K562 (cell line): ENCODE measurements around the gene C16orf74. TPM values are rescaled to one million over a fixed set of nuclear protein-coding genes. Genes with fewer than 3 reads are reported as not detected.

Source experiments
- ATAC-seq: fragments of 200-7000 bp; cut with Tn5 transposase; 3 replicates; pipeline ENCODE4 v1.9.1; 2020; ENCODE audit warnings: moderate library complexity
- BruUV-seq: library from RNA; stranded (reverse); fragments of 400-500 nt; replicated peaks from 2 replicates; lab custom pipeline; 2021; lab: Mats Ljungman, UMichigan
- CTCF ChIA-PET: fragments of 300-600 bp; formaldehyde crosslinking; extraction: SDS; loops from one replicate; lab custom pipeline; 2021; ENCODE audit warnings: low intra/inter-chr PET ratio; lab: Yijun Ruan, JAX
- POLR2A ChIA-PET: fragments of 300-600, 350-650 bp; sonication (Branson Sonifier 250); formaldehyde crosslinking; extraction: SDS; loops from one replicate; lab custom pipeline; 2021; ENCODE audit warnings: antibody characterized with exemption, inconsistent platforms; lab: Yijun Ruan, JAX
- DNase-seq, 4 experiments: peaks; one replicate each; pipeline versions ENCODE4 v3.0.0 to v3.0.0-alpha.2; 2011 to 2018; ENCODE audit warnings: low spot score in 3 of 4, mixed read lengths in 3 of 4; ENCODE audit errors: extremely low read depth in 1 of 4
- FAIRE-seq: peaks from 2 replicates; lab custom pipeline; 2011; peaks lifted over from hg19 to GRCh38; lab: Jason Lieb, UNC
- H2AFZ ChIP-seq: 2 replicates; pipeline ENCODE4 v1.6.0; 2011; ENCODE audit warnings: low read depth, low read length, control low read depth, inconsistent platforms
- H3K27ac ChIP-seq: fragments of 200-600 bp; 3 replicates; pipeline ENCODE4 v1.8.0; 2011; ENCODE audit warnings: low read depth, mild to moderate bottlenecking, control low read depth, inconsistent platforms, low read length, moderate library complexity, mixed read lengths; ENCODE audit errors: extremely low read depth
- H3K27me3 ChIP-seq, 2 experiments: fragments of 300-600 bp in 1 of 2; 2 replicates in 1 of 2; 3 replicates in 1 of 2; pipeline versions ENCODE4 v1.6.0 to v1.8.0; 2011; ENCODE audit warnings: inconsistent platforms in 2 of 2, low read length in 2 of 2, mild to moderate bottlenecking in 1 of 2, mixed read lengths in 1 of 2, moderate library complexity in 1 of 2; ENCODE audit not compliant: control insufficient read depth in 2 of 2, insufficient read depth in 2 of 2
- H3K36me3 ChIP-seq: fragments of 300-600 bp; 3 replicates; pipeline ENCODE4 v1.8.0; 2011; ENCODE audit warnings: mild to moderate bottlenecking, low read length, inconsistent platforms; ENCODE audit not compliant: control insufficient read depth, insufficient read depth
- H3K4me1 ChIP-seq, 2 experiments: fragments of 200-600 bp in 1 of 2; replicated peaks in 1 of 2; 2 replicates in 1 of 2; 3 replicates in 1 of 2; pipeline versions ENCODE4 v1.5.1 to v1.8.0; 2011; ENCODE audit warnings: inconsistent platforms in 2 of 2, low read length in 2 of 2, mild to moderate bottlenecking in 1 of 2, mixed read lengths in 1 of 2, moderate library complexity in 1 of 2; ENCODE audit not compliant: control insufficient read depth in 2 of 2, insufficient read depth in 2 of 2
- H3K4me2 ChIP-seq: 2 replicates; pipeline ENCODE4 v1.6.1; 2011; ENCODE audit warnings: low read length, control low read depth, inconsistent platforms, mixed read lengths; ENCODE audit not compliant: insufficient read depth
- H3K4me3 ChIP-seq: fragments of 200-600 bp; sonication (generic), shearing (Covaris generic); 2 replicates; pipeline ENCODE4 v1.5.1; 2016; ENCODE audit warnings: control low read depth, inconsistent platforms
- H3K79me2 ChIP-seq: fragments of 200-600 bp; 3 replicates; pipeline ENCODE4 v1.8.0; 2011; ENCODE audit warnings: low read length, inconsistent platforms; ENCODE audit not compliant: control insufficient read depth, insufficient read depth
- H3K9ac ChIP-seq, 2 experiments: 2 replicates each; pipeline versions ENCODE4 v1.6.0 to v1.6.1; 2011; ENCODE audit warnings: low read depth in 2 of 2, low read length in 2 of 2, control low read depth in 1 of 2, inconsistent platforms in 1 of 2, mild to moderate bottlenecking in 1 of 2, mixed read lengths in 1 of 2; ENCODE audit not compliant: insufficient read depth in 1 of 2
- H3K9me1 ChIP-seq: one replicate; pipeline ENCODE4 v1.6.0; 2011; ENCODE audit warnings: inconsistent platforms, mild to moderate bottlenecking, low read length, moderate library complexity; ENCODE audit not compliant: control insufficient read depth, insufficient read depth
- H3K9me3 ChIP-seq: replicated peaks from 2 replicates; pipeline ENCODE4 v1.5.1; 2011; ENCODE audit warnings: low read depth, low read length, inconsistent platforms; ENCODE audit not compliant: control insufficient read depth, insufficient read depth
- H4K20me1 ChIP-seq: replicated peaks from 2 replicates; pipeline ENCODE4 v1.6.1; 2011; ENCODE audit warnings: low read length, inconsistent platforms, mixed read lengths; ENCODE audit not compliant: control insufficient read depth, insufficient read depth
- BRD4 ChIP-seq: fragments of 200-600 bp; sonication (generic); IDR thresholded peaks from 2 replicates; pipeline ENCODE4 v1.6.1; 2017; ENCODE audit warnings: inconsistent platforms
- CREB5 ChIP-seq: fragments of 250-450 bp; sonication (Bioruptor Pico); IDR thresholded peaks from 2 replicates; pipeline ENCODE4 v1.5.0; 2020; ENCODE audit warnings: mild to moderate bottlenecking
- HMGN3 ChIP-seq: IDR thresholded peaks from 2 replicates; pipeline ENCODE4 v1.6.1; 2011; ENCODE audit warnings: borderline replicate concordance, low read depth, mild to moderate bottlenecking, mixed read lengths, low read length; ENCODE audit not compliant: insufficient read length; ENCODE audit errors: extremely low read depth
- JUND ChIP-seq, 2 experiments: IDR thresholded peaks; 2 replicates in 1 of 2; 3 replicates in 1 of 2; pipeline ENCODE4 v1.6.1; 2011; ENCODE audit warnings: borderline replicate concordance in 2 of 2, low read depth in 2 of 2, low read length in 2 of 2, improper control_type of control experiment in 1 of 2, missing biosample characterization in 1 of 2, missing genetic modification characterization in 1 of 2, missing genetic modification reagents in 1 of 2
- KAT2B ChIP-seq: IDR thresholded peaks from one replicate; pipeline ENCODE4 v1.6.1; 2012; ENCODE audit warnings: low read depth, mild to moderate bottlenecking, control low read depth, inconsistent platforms, low read length, moderate library complexity
- MLLT1 ChIP-seq, 2 experiments: fragments of 450-650 bp; IDR thresholded peaks; 2 replicates each; pipeline ENCODE4 v1.6.1; 2016
- MXI1 ChIP-seq: IDR thresholded peaks from 2 replicates; pipeline ENCODE4 v1.6.1; 2011; ENCODE audit warnings: low read depth, mild to moderate bottlenecking, improper control_type of control experiment, low read length
- NFATC3 ChIP-seq: fragments of 450-650 bp; IDR thresholded peaks from 2 replicates; pipeline ENCODE4 v1.6.1; 2017; ENCODE audit warnings: mild to moderate bottlenecking
- THAP12 ChIP-seq: fragments of 250-450 bp; sonication (Bioruptor Pico); IDR thresholded peaks from 2 replicates; pipeline ENCODE4 v1.9.0; 2021; ENCODE audit warnings: mild to moderate bottlenecking, inconsistent platforms
- ZNF592 ChIP-seq: fragments of 450-650 bp; IDR thresholded peaks from 2 replicates; pipeline ENCODE4 v1.6.1; 2017; ENCODE audit warnings: antibody characterized with exemption, mild to moderate bottlenecking
- WGBS: fragments of 100-300 bp; shearing (Covaris generic); methylation state at CpG from one replicate; pipeline ENCODE4 v1.1.6; 2016; ENCODE audit warnings: low coverage, mixed read lengths; ENCODE audit not compliant: insufficient coverage; ENCODE audit errors: missing lambda C conversion rate; 5-methylcytosine and 5-hydroxymethylcytosine counted together
- in situ Hi-C: fragments of 300-500 bp; cut with MboI; formaldehyde crosslinking; loops from 4 replicates; pipeline ENCODE4 v1.15.0; 2018; ENCODE audit warnings: inconsistent platforms, mixed read lengths
- intact Hi-C: fragments of 100-400 bp; cut with micrococcal nuclease; formaldehyde crosslinking; loops from 2 replicates; pipeline ENCODE4 v1.14.2; 2022
- polyA plus RNA-seq, 8 experiments: library from polyadenylated mRNA; depleted of rRNA in 4 of 8; stranded (reverse) in 5 of 8; unstranded in 3 of 8; fragments of >200 nt; fragmentation: Nextera tagmentation in 2 of 8; fragmentation: Illumina TruSeq in 1 of 8; extraction: Ambion mirVana in 2 of 8; extraction: Trizol in 1 of 8; gene quantifications; 2 replicates each; pipeline versions ENCODE4 v1.2.1 to v1.2.3, GENCODE V29; 2011 to 2014; ENCODE audit warnings: inconsistent platforms in 1 of 8, missing spikeins in 1 of 8
- total RNA-seq, 7 experiments: library from RNA; depleted of rRNA in 6 of 7; stranded (reverse); fragments of >200 nt in 6 of 7; fragmentation: Illumina TruSeq in 2 of 7; extraction: Trizol in 2 of 7; gene quantifications; 2 replicates each; pipeline versions ENCODE4 v1.2.1 to v1.2.3, GENCODE V29; 2011 to 2021; ENCODE audit warnings: low replicate concordance in 1 of 7

C16orf74 gene
- total and polyA plus RNA-seq, 9 of the 15 experiments (the other 6 are each of a cell fraction or from before 2014, with no cell fraction given), result not detected

GRCh38 chr16:85750146-85750826 is 610 bp downstream of the C16orf74 start (continued):
- TF ChIP-seq THAP12 (CRISPR knock-in tag), result no peak

- Histone ChIP-seq H3K9ac (no peak overlapping the region), H3K27ac (no peak overlapping the region), H2AFZ (no peak overlapping the region)
- TF ChIP-seq HMGN3, result no peak
- TF ChIP-seq KAT2B, result no peak
- TF ChIP-seq MXI1, result no peak
- no peak for TF ChIP-seq MLLT1 (IDR thresholded peaks at IDR 0.05)
- TF ChIP-seq CREB5 (CRISPR knock-in tag), result no peak
- TF ChIP-seq JUND (IDR thresholded peaks at IDR 0.05; ENCODE audit: borderline replicate concordance, low read depth, low read length), result no peak
- no peak for TF ChIP-seq JUND (tag; IDR thresholded peaks at IDR 0.05; ENCODE audit: borderline replicate concordance, low read depth, low read length)
- TF ChIP-seq ZNF592, result no peak
- no peak for TF ChIP-seq BRD4
- no peak for TF ChIP-seq NFATC3
Observed at GRCh38 chr16:85749771-85750145, 1.1 kb downstream of the C16orf74 start.

More at GRCh38 chr16:85749771-85750145, 1.1 kb downstream of the C16orf74 start:
- H4K20me1 ChIP-seq, result peaks cover 36% of the 10 kb centered on the region
- H3K9me1 ChIP-seq, result peaks cover 4% of the 10 kb centered on the region
- ATAC-seq (no peak), FAIRE-seq (no peak), DNase-seq (no peak)
- H3K4me2 ChIP-seq, result no peak overlapping the region
- H3K4me1 ChIP-seq, result peaks cover 0 to 32% of the 10 kb centered on the region in 2 experiments; a peak in 2 of 5 replicates
- in situ Hi-C loops (no loop called here), intact Hi-C loops (no loop called here)
- WGBS, result 15% methylated on average over 14 of the region's 14 CpGs
- CTCF ChIA-PET, result no interaction called here
- POLR2A ChIA-PET, result no interaction called here
- no TSS peak for BruUV-seq
- H3K79me2 ChIP-seq, result no peaks in the 10 kb centered on the region
- peaks cover 42 to 72% of the 10 kb centered on the region in 2 experiments; a peak in 4 of 5 replicates for H3K27me3 ChIP-seq
- no peaks in the 10 kb centered on the region for H3K9me3 ChIP-seq
- H3K36me3 ChIP-seq, result no peaks in the 10 kb centered on the region
- H3K4me3 ChIP-seq, result no peak overlapping the region
